HepG2 (cell line): Measurements from ENCODE around the gene TLCD3B. TPM values are rescaled to one million over a fixed set of nuclear protein-coding genes. Genes with fewer than 3 reads are reported as not detected.
A peak's percentile ranks its signal among the peaks of the same experiment; 100 is the strongest.

Experiments
- ATAC-seq: fragments of 200-7000 bp; cut with Tn5 transposase; 3 replicates; pipeline ENCODE4 v1.9.1; 2020; ENCODE audit warnings: mild to moderate bottlenecking, moderate library complexity
- BruUV-seq: library from RNA; stranded (reverse); fragments of 400-500 nt; replicated peaks from 2 replicates; lab custom pipeline; 2021; lab: Mats Ljungman, UMichigan
- CTCF ChIA-PET: fragments of 300-600 bp; formaldehyde crosslinking; extraction: SDS; loops from one replicate; lab custom pipeline; 2021; ENCODE audit warnings: low total read pairs, inconsistent platforms, low intra/inter-chr PET ratio; lab: Yijun Ruan, JAX
- POLR2A ChIA-PET: fragments of 350-600 bp; sonication (Branson Sonifier 250); formaldehyde crosslinking; loops from one replicate; lab custom pipeline; 2020; ENCODE audit warnings: antibody characterized with exemption, inconsistent platforms; lab: Yijun Ruan, JAX
- DNase-seq: peaks from one replicate; pipeline ENCODE4 v3.0.0-alpha.2; 2015; ENCODE audit warnings: low spot score
- FAIRE-seq: peaks from 3 replicates; lab custom pipeline; 2011; peaks lifted over from hg19 to GRCh38; lab: Jason Lieb, UNC
- H2AFZ ChIP-seq: one replicate; pipeline ENCODE4 v1.6.1; 2011; ENCODE audit warnings: low read length, inconsistent platforms
- H3K27ac ChIP-seq: fragments of 300-600 bp; 3 replicates; pipeline ENCODE4 v1.8.0; 2011; ENCODE audit warnings: mixed run types, mild to moderate bottlenecking, mixed read lengths, low read length, inconsistent platforms; ENCODE audit not compliant: insufficient read depth; ENCODE audit errors: extremely low read length
- H3K27me3 ChIP-seq, 2 experiments: fragments of 200-600 bp in 1 of 2; 2 replicates in 1 of 2; 3 replicates in 1 of 2; pipeline versions ENCODE4 v1.6.0 to v1.8.0; 2011; ENCODE audit warnings: low read length in 2 of 2, mild to moderate bottlenecking in 2 of 2, moderate library complexity in 2 of 2, inconsistent platforms in 1 of 2; ENCODE audit not compliant: insufficient read depth in 2 of 2, control insufficient read depth in 1 of 2
- H3K36me3 ChIP-seq, 2 experiments: fragments of 200-600 bp in 1 of 2; replicated peaks in 1 of 2; 2 replicates in 1 of 2; 3 replicates in 1 of 2; pipeline versions ENCODE4 v1.5.1 to v1.8.0; 2011; ENCODE audit warnings: low read length in 2 of 2, inconsistent platforms in 1 of 2; ENCODE audit not compliant: insufficient read depth in 2 of 2, control insufficient read depth in 1 of 2
- H3K4me1 ChIP-seq: 2 replicates; pipeline ENCODE4 v1.5.1; 2012; ENCODE audit warnings: low read length, inconsistent platforms; ENCODE audit not compliant: insufficient read depth
- H3K4me2 ChIP-seq: 2 replicates; pipeline ENCODE4 v1.6.0; 2011; ENCODE audit warnings: low read depth, low read length, inconsistent platforms
- H3K4me3 ChIP-seq, 3 experiments: fragments of 200-600 bp in 1 of 3; sonication (generic), shearing (Covaris generic) in 1 of 3; replicated peaks in 1 of 3; 2 replicates each; pipeline ENCODE4 v1.5.1; 2011 to 2016; ENCODE audit warnings: low read length in 3 of 3, inconsistent platforms in 2 of 3, low read depth in 2 of 3, mild to moderate bottlenecking in 2 of 3, control low read depth in 1 of 3, mixed read lengths in 1 of 3; ENCODE audit not compliant: insufficient read depth in 1 of 3
- H3K79me2 ChIP-seq: one replicate; pipeline ENCODE4 v1.6.1; 2011; ENCODE audit warnings: low read length, inconsistent platforms; ENCODE audit not compliant: insufficient read depth
- H3K9ac ChIP-seq: 2 replicates; pipeline ENCODE4 v1.6.0; 2011; ENCODE audit warnings: mild to moderate bottlenecking, low read depth, low read length, inconsistent platforms; ENCODE audit not compliant: insufficient read depth
- H3K9me3 ChIP-seq: 2 replicates; pipeline ENCODE4 v1.5.1; 2012; ENCODE audit warnings: mild to moderate bottlenecking, low read length
- H4K20me1 ChIP-seq: 2 replicates; pipeline ENCODE4 v1.6.0; 2011; ENCODE audit warnings: inconsistent platforms, mild to moderate bottlenecking, low read length, moderate library complexity; ENCODE audit not compliant: insufficient read depth
- AGO1 ChIP-seq: fragments of 200-400 bp; formaldehyde crosslinking; IDR thresholded peaks from 2 replicates; pipeline ENCODE4 v1.6.1; 2017; ENCODE audit warnings: mild to moderate bottlenecking, low read depth, low read length, moderate library complexity; ENCODE audit not compliant: poor library complexity, severe bottlenecking
- AHDC1 ChIP-seq: sonication (generic); formaldehyde crosslinking; IDR thresholded peaks from 2 replicates; pipeline ENCODE4 v1.5.1; 2020; ENCODE audit warnings: mild to moderate bottlenecking, missing genetic modification reagents, borderline replicate concordance
- AKAP8 ChIP-seq: sonication (generic); formaldehyde crosslinking; IDR thresholded peaks from 2 replicates; pipeline ENCODE4 v1.5.1; 2020; ENCODE audit warnings: mild to moderate bottlenecking, missing genetic modification reagents
- ISL2 ChIP-seq: sonication (generic); formaldehyde crosslinking; IDR thresholded peaks from 2 replicates; pipeline ENCODE4 v1.5.0; 2020; ENCODE audit warnings: missing genetic modification reagents
- KDM2A ChIP-seq: sonication (generic); formaldehyde crosslinking; IDR thresholded peaks from 2 replicates; pipeline ENCODE4 v1.4.0; 2020; ENCODE audit warnings: low read depth, missing genetic modification reagents, borderline replicate concordance
- MED8 ChIP-seq: sonication (generic); formaldehyde crosslinking; IDR thresholded peaks from 2 replicates; pipeline ENCODE4 v1.8.1; 2023; ENCODE audit warnings: mild to moderate bottlenecking, missing genetic modification reagents; ENCODE audit not compliant: insufficient replicate concordance
- TAF15 ChIP-seq: fragments of 200-400 bp; formaldehyde crosslinking; IDR thresholded peaks from one replicate; pipeline ENCODE4 v1.6.1; 2018; ENCODE audit warnings: mild to moderate bottlenecking, low read depth, low read length; ENCODE audit not compliant: poor library complexity, severe bottlenecking
- ZFX ChIP-seq: sonication (generic); formaldehyde crosslinking; IDR thresholded peaks from 2 replicates; pipeline ENCODE4 v1.4.0; 2020; ENCODE audit warnings: mild to moderate bottlenecking, low read depth, missing genetic modification reagents, moderate library complexity
- ZNF251 ChIP-seq: sonication (generic); formaldehyde crosslinking; IDR thresholded peaks from 2 replicates; pipeline ENCODE4 v1.9.0; 2021; ENCODE audit warnings: mild to moderate bottlenecking, missing genetic modification reagents
- WGBS: methylation state at CpG from one replicate; pipeline ENCODE4 v1.1.6; 2017; ENCODE audit warnings: low lambda C conversion rate; 5-methylcytosine and 5-hydroxymethylcytosine counted together
- in situ Hi-C: cut with HindIII; loops from 2 replicates; pipeline ENCODE4 v1.10.0; 2017; ENCODE audit warnings: low pct_unique_long_range_greater_than_20kb; ENCODE audit not compliant: extremely low pct_ligation_motif_present
- intact Hi-C: fragments of 100-400 bp; cut with micrococcal nuclease; formaldehyde crosslinking; loops from one replicate; pipeline ENCODE4 v1.10.0; 2022; ENCODE audit not compliant: unreplicated experiment
- polyA plus RNA-seq, 8 experiments: library from polyadenylated mRNA; depleted of rRNA in 3 of 8; stranded (reverse) in 7 of 8; unstranded in 1 of 8; fragments of >200 nt; fragmentation: Illumina TruSeq in 4 of 8; extraction: Trizol in 4 of 8; gene quantifications; 2 replicates each; pipeline versions ENCODE4 v1.2.1 to v1.2.3, GENCODE V29; 2011 to 2016; ENCODE audit warnings: low read depth in 4 of 8, missing spikeins in 1 of 8, mixed read lengths in 1 of 8; ENCODE audit not compliant: insufficient read depth in 1 of 8
- total RNA-seq, 5 experiments: library from RNA; depleted of rRNA; stranded (reverse); fragments of >200 nt; fragmentation: Illumina TruSeq; extraction: Trizol; gene quantifications; 2 replicates each; pipeline ENCODE4 v1.2.3, GENCODE V29; 2016; ENCODE audit warnings: low read depth in 1 of 5
- TF ChIP-seq, protein P1 (sequence below): sonication (generic); formaldehyde crosslinking; conservative IDR thresholded peaks from 2 replicates; pipeline ENCODE4 v1.4.0; 2020; ENCODE audit warnings: mild to moderate bottlenecking, missing genetic modification reagents, moderate library complexity

TLCD3B gene
- total and polyA plus RNA-seq, 2 of the 13 experiments (the other 11 are each of a cell fraction or from before 2014, with no cell fraction given), result not detected

- TF ChIP-seq, protein P1, sequence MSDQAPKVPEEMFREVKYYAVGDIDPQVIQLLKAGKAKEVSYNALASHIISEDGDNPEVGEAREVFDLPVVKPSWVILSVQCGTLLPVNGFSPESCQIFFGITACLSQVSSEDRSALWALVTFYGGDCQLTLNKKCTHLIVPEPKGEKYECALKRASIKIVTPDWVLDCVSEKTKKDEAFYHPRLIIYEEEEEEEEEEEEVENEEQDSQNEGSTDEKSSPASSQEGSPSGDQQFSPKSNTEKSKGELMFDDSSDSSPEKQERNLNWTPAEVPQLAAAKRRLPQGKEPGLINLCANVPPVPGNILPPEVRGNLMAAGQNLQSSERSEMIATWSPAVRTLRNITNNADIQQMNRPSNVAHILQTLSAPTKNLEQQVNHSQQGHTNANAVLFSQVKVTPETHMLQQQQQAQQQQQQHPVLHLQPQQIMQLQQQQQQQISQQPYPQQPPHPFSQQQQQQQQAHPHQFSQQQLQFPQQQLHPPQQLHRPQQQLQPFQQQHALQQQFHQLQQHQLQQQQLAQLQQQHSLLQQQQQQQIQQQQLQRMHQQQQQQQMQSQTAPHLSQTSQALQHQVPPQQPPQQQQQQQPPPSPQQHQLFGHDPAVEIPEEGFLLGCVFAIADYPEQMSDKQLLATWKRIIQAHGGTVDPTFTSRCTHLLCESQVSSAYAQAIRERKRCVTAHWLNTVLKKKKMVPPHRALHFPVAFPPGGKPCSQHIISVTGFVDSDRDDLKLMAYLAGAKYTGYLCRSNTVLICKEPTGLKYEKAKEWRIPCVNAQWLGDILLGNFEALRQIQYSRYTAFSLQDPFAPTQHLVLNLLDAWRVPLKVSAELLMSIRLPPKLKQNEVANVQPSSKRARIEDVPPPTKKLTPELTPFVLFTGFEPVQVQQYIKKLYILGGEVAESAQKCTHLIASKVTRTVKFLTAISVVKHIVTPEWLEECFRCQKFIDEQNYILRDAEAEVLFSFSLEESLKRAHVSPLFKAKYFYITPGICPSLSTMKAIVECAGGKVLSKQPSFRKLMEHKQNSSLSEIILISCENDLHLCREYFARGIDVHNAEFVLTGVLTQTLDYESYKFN, result no peak
These were observed 21.8 kb downstream of the TLCD3B start (continued) for GRCh38 chr16:30009085-30009862.

GRCh38 chr16:30007378-30007895, 23.6 kb downstream of the TLCD3B start:
- no peak for ATAC-seq
- H3K4me3 ChIP-seq, result no peak overlapping the region
- BruUV-seq, result no TSS peak
- H3K27ac ChIP-seq, result no peak overlapping the region
- CTCF ChIA-PET, result no interaction called here
- no peak overlapping the region for H3K4me2 ChIP-seq
- intact Hi-C loops (no loop called here), in situ Hi-C loops (loop anchor here (10.0 kb wide), 1 partner anchor 143 kb away; the partner anchor contains the start of gene CDIPT)
- H3K4me1 ChIP-seq, result peaks cover 26% of the 10 kb centered on the region
- H3K79me2 ChIP-seq, result no peaks in the 10 kb centered on the region
- H3K9me3 ChIP-seq, result no peaks in the 10 kb centered on the region
- no peak overlapping the region for H3K9ac ChIP-seq
- 83% methylated on average over 4 of the region's 11 CpGs for WGBS
- no peak overlapping the region for H2AFZ ChIP-seq
- no peaks in the 10 kb centered on the region for H4K20me1 ChIP-seq
- POLR2A ChIA-PET, result interaction anchor here (1.1 kb wide), 2 partner anchors 25 to 106 kb away, joined by 3 read pairs; no protein-coding TSS in a partner anchor
- DNase-seq, result no peak
- no peak for FAIRE-seq
- TF ChIP-seq TAF15 (peak; percentile 32), ZFX (CRISPR knock-in tag) (no peak), MED8 (CRISPR knock-in tag) (no peak), ISL2 (CRISPR knock-in tag) (no peak), ZNF251 (no peak), AKAP8 (CRISPR knock-in tag) (peak; percentile 48; the same call in 1 of the 2 replicates), AHDC1 (CRISPR knock-in tag) (no peak), AGO1 (peak; percentile 57), KDM2A (0 out of 2 replicates have a peak, but pooled peaks have one; percentile 28)
- peaks cover 10 to 27% of the 10 kb centered on the region in 2 experiments; a peak in 4 of 5 replicates for H3K27me3 ChIP-seq
- peaks cover 0 to 3% of the 10 kb centered on the region in 2 experiments; a peak in 1 of 5 replicates for H3K36me3 ChIP-seq
